A673 (cell line): ENCODE data around the gene XIST. TPM values are rescaled to one million over a fixed set of nuclear protein-coding genes. Genes with fewer than 3 reads are reported as not detected.
A peak's percentile ranks its signal among the peaks of the same experiment; 100 is the strongest.

Experiments used
- BruUV-seq: library from RNA; stranded (reverse); fragments of 400-500 nt; replicated peaks from 2 replicates; lab custom pipeline; 2021; lab: Mats Ljungman, UMichigan
- CTCF ChIA-PET: fragments of 300-600 bp; sonication (Branson Sonifier 250); formaldehyde crosslinking; loops from one replicate; lab custom pipeline; 2022; ENCODE audit warnings: antibody characterized with exemption; lab: Charles Lee
- POLR2A ChIA-PET: fragments of 300-600 bp; sonication (Branson Sonifier 250); formaldehyde crosslinking; loops from one replicate; lab custom pipeline; 2022; ENCODE audit warnings: antibody characterized with exemption; ENCODE audit not compliant: low non-redundant PET; lab: Charles Lee
- DNase-seq: peaks from one replicate; pipeline ENCODE4 v3.0.0-alpha.2; 2015; ENCODE audit warnings: low spot score
- H3K27ac ChIP-seq: fragments of 200-600 bp; sonication (generic); 2 replicates; pipeline ENCODE4 v1.5.1; 2016; ENCODE audit warnings: mixed run types, low read depth, mild to moderate bottlenecking, mixed read lengths, antibody characterized with exemption, low read length; ENCODE audit not compliant: poor library complexity, severe bottlenecking
- H3K27me3 ChIP-seq: fragments of 200-600 bp; sonication (generic); replicated peaks from 2 replicates; pipeline ENCODE4 v1.6.1; 2017; ENCODE audit warnings: mixed run types, low read depth, mild to moderate bottlenecking, mixed read lengths, antibody characterized with exemption, low read length; ENCODE audit not compliant: insufficient read depth, poor library complexity
- H3K36me3 ChIP-seq: fragments of 200-600 bp; sonication (generic); 2 replicates; pipeline ENCODE4 v1.6.1; 2016; ENCODE audit warnings: mixed run types, mild to moderate bottlenecking, mixed read lengths, antibody characterized with exemption, low read length; ENCODE audit not compliant: insufficient read depth, poor library complexity, severe bottlenecking
- H3K4me1 ChIP-seq: fragments of 200-600 bp; sonication (generic); 2 replicates; pipeline ENCODE4 v1.6.1; 2017; ENCODE audit warnings: mixed run types, mild to moderate bottlenecking, mixed read lengths, antibody characterized with exemption, low read length; ENCODE audit not compliant: insufficient read depth, poor library complexity, severe bottlenecking
- H3K4me3 ChIP-seq: fragments of 200-600 bp; sonication (generic); 2 replicates; pipeline ENCODE4 v1.5.1; 2016; ENCODE audit warnings: low read depth, mixed run types, mild to moderate bottlenecking, mixed read lengths, low read length; ENCODE audit not compliant: poor library complexity, severe bottlenecking
- H3K9me3 ChIP-seq: fragments of 200-600 bp; sonication (generic); 2 replicates; pipeline ENCODE4 v1.6.1; 2016; ENCODE audit warnings: mixed run types, low read depth, mild to moderate bottlenecking, mixed read lengths, antibody characterized with exemption, low read length; ENCODE audit not compliant: poor library complexity, severe bottlenecking
- EZH2 ChIP-seq: fragments of 200-600 bp; sonication (generic); IDR thresholded peaks from 2 replicates; pipeline ENCODE4 v1.6.1; 2017; ENCODE audit warnings: borderline replicate concordance, low read depth, mild to moderate bottlenecking, mixed read lengths, antibody characterized with exemption, low read length; ENCODE audit not compliant: poor library complexity, severe bottlenecking
- intact Hi-C: fragments of 100-400 bp; cut with micrococcal nuclease; formaldehyde crosslinking; loops from one replicate; pipeline ENCODE4 v1.10.0; 2022; ENCODE audit not compliant: unreplicated experiment
- total RNA-seq: library from RNA; stranded (reverse); gene quantifications from 2 replicates; pipeline ENCODE4 v1.2.3, GENCODE V29; 2021
- TF ChIP-seq, protein P1 (sequence below): fragments of 300-800, 200-600 bp; sonication (generic); conservative IDR thresholded peaks from 2 replicates; pipeline ENCODE4 v1.5.1; 2017; ENCODE audit warnings: low read depth, mild to moderate bottlenecking, antibody characterized with exemption, low read length, moderate library complexity, mixed read lengths

Gene XIST
- total RNA-seq, 1 experiment from 2014 or later: 305 TPM

DNA sequence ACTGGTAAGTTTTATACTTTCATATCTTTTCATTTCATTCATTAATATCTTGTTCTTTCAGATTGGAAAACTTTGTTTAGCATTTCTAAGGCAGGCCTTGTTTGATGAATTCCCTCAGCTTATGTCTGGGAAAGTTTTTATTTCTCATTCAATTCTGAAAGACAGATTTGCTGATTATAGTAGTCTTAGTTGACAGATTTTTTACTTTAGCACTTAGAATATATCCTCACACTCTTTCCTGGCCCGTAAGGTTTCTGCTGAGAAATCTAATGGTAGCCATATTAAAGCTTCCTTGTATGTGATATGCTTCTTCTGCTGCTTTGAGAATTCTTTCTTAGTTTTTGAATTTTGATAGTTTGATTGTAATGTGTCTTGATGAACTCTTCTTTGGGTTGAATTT lies 7.1 kb upstream of the XIST start:
- no peak overlapping the region for H3K27ac ChIP-seq
- no peaks in the 10 kb centered on the region for H3K9me3 ChIP-seq
- H3K4me3 ChIP-seq: no peak overlapping the region
- intact Hi-C loops: loop anchor here (5.0 kb wide), 1 partner anchor 693 kb away; no protein-coding TSS in a partner anchor
- H3K36me3 ChIP-seq: no peaks in the 10 kb centered on the region
- no TSS peak for BruUV-seq
- CTCF ChIA-PET: no interaction called here
- POLR2A ChIA-PET: no interaction called here
- no peak for DNase-seq
- no peak for TF ChIP-seq EZH2
- no peaks in the 10 kb centered on the region for H3K4me1 ChIP-seq
- no peaks in the 10 kb centered on the region for H3K27me3 ChIP-seq

GRCh38 chrX:73855546-73855945 lies 3.0 kb upstream of the XIST start:
- Histone ChIP-seq H3K4me3 (no peak overlapping the region), H3K36me3 (no peaks in the 10 kb centered on the region), H3K27me3 (no peaks in the 10 kb centered on the region), H3K27ac (no peak overlapping the region), H3K9me3 (no peaks in the 10 kb centered on the region), H3K4me1 (no peaks in the 10 kb centered on the region)
- BruUV-seq: no TSS peak
- DNase-seq: peak; percentile 81
- intact Hi-C loops: loop anchor here (1.0 to 5.0 kb wide), 4 partner anchors 160 to 697 kb away; no protein-coding TSS in a partner anchor
- ChIA-PET POLR2A (no interaction called here), CTCF (interaction anchor here (0.6 kb wide), 1 partner anchor 278 kb away, joined by 3 read pairs; no protein-coding TSS in a partner anchor)
- TF ChIP-seq EZH2: no peak
- TF ChIP-seq, protein P1, sequence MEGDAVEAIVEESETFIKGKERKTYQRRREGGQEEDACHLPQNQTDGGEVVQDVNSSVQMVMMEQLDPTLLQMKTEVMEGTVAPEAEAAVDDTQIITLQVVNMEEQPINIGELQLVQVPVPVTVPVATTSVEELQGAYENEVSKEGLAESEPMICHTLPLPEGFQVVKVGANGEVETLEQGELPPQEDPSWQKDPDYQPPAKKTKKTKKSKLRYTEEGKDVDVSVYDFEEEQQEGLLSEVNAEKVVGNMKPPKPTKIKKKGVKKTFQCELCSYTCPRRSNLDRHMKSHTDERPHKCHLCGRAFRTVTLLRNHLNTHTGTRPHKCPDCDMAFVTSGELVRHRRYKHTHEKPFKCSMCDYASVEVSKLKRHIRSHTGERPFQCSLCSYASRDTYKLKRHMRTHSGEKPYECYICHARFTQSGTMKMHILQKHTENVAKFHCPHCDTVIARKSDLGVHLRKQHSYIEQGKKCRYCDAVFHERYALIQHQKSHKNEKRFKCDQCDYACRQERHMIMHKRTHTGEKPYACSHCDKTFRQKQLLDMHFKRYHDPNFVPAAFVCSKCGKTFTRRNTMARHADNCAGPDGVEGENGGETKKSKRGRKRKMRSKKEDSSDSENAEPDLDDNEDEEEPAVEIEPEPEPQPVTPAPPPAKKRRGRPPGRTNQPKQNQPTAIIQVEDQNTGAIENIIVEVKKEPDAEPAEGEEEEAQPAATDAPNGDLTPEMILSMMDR: peak; percentile 90

GRCh38 chrX:73852022-73852421 lies 492 bp downstream of the XIST start:
- H3K4me1 ChIP-seq: peaks cover 5% of the 10 kb centered on the region
- H3K27ac ChIP-seq: peak overlapping the region; percentile 95
- ChIA-PET POLR2A (interaction anchor here (0.7 kb wide), 1 partner anchor 17 kb away, joined by 6 read pairs; no protein-coding TSS in a partner anchor), CTCF (no interaction called here)
- no peaks in the 10 kb centered on the region for H3K27me3 ChIP-seq
- intact Hi-C loops: loop anchor here (2.0 kb wide), 1 partner anchor 93 kb away; no protein-coding TSS in a partner anchor
- H3K4me3 ChIP-seq: peak overlapping the region; percentile 62
- peaks cover 14% of the 10 kb centered on the region for H3K36me3 ChIP-seq
- TF ChIP-seq, protein P1: no peak
- no peak for TF ChIP-seq EZH2
- BruUV-seq: TSS peak; percentile 57
- no peak for DNase-seq
- no peaks in the 10 kb centered on the region for H3K9me3 ChIP-seq
